Measurements from ENCODE around the gene C9orf153. TPM values are rescaled to one million over a fixed set of nuclear protein-coding genes. Genes with fewer than 3 reads are reported as not detected.

Gene C9orf153
- total RNA-seq, 1 experiment from 2014 or later: not detected

DNA sequence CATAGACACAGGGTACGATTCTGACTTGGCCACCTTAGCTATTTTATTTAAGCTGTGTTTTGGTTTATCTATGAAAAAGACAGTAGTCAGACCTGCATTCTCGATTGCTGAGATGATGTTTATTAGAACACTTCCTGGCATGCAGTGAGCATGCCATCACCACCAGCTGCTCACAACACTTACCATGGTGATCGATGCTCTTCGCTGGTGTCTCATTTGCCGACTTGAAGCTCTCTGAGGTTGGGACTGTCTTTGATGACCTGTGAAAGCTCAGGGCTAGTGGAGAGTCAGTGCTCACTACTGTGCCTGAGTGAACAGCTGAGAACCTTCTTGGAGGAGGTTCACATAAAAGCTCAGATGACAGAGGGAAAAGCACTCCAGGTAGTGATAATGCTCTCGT lies 4.4 kb upstream of the C9orf153 start:
- Histone ChIP-seq H3K4me2 (ENCODE audit: low read length) (no peak overlapping the region), H3K79me2 (ENCODE audit: insufficient read depth, low read length) (peaks cover 24% of the 10 kb centered on the region), H3K9ac (ENCODE audit: low read length) (no peak overlapping the region), H2AFZ (ENCODE audit: low read depth, low read length, poor library complexity, severe bottlenecking) (no peak overlapping the region), H4K20me1 (ENCODE audit: insufficient read depth) (no peaks in the 10 kb centered on the region), H3K27ac (ENCODE audit: low read depth, low read length) (no peak overlapping the region), H3K4me3 (replicated peaks in 1 of 2; ENCODE audit: low read depth in 1 of 2, low read length in 2 of 2) (no peak overlapping the region), H3K9me3 (ENCODE audit: control insufficient read depth in 1 of 2, insufficient read depth in 1 of 2, low read depth in 1 of 2, low read length in 2 of 2) (no peaks in the 10 kb centered on the region), H3K27me3 (ENCODE audit: insufficient read depth, low read length) (no peaks in the 10 kb centered on the region), H3K4me1 (ENCODE audit: control insufficient read depth in 1 of 2, insufficient read depth in 2 of 2, low read length in 2 of 2) (peaks cover 0 to 9% of the 10 kb centered on the region in 2 experiments; a peak in 2 of 4 replicates), H3K36me3 (ENCODE audit: control insufficient read depth in 1 of 2, insufficient read depth in 2 of 2, low read length in 2 of 2) (peaks cover 2 to 6% of the 10 kb centered on the region in 2 experiments; a peak in 2 of 4 replicates), H3K9me2 (ENCODE audit: insufficient read depth) (no peaks in the 10 kb centered on the region)
- BruUV-seq (replicated peaks): no TSS peak
- ChIA-PET CTCF (no interaction called here), RAD21 (ENCODE audit: low non-redundant PET in 1 of 2, low total read pairs in 2 of 2, uncharacterized antibody in 2 of 2, unreplicated experiment in 2 of 2) (no interaction called here), POLR2A (no interaction called here)
- intact Hi-C loops (cut with micrococcal nuclease): no loop called here
- ATAC-seq (no peak), DNase-seq (ENCODE audit: low read depth, low spot score) (no peak)
- TF ChIP-seq EZH2phosphoT487 (IDR thresholded peaks at IDR 0.05; ENCODE audit: borderline replicate concordance) (no peak), CEBPB (IDR thresholded peaks at IDR 0.05; ENCODE audit: low read depth) (no peak), EGR1 (IDR thresholded peaks at IDR 0.05; ENCODE audit: low read depth) (no peak)
- TF ChIP-seq, protein P1, sequence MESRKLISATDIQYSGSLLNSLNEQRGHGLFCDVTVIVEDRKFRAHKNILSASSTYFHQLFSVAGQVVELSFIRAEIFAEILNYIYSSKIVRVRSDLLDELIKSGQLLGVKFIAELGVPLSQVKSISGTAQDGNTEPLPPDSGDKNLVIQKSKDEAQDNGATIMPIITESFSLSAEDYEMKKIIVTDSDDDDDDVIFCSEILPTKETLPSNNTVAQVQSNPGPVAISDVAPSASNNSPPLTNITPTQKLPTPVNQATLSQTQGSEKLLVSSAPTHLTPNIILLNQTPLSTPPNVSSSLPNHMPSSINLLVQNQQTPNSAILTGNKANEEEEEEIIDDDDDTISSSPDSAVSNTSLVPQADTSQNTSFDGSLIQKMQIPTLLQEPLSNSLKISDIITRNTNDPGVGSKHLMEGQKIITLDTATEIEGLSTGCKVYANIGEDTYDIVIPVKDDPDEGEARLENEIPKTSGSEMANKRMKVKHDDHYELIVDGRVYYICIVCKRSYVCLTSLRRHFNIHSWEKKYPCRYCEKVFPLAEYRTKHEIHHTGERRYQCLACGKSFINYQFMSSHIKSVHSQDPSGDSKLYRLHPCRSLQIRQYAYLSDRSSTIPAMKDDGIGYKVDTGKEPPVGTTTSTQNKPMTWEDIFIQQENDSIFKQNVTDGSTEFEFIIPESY (IDR thresholded peaks at IDR 0.05; ENCODE audit: extremely low read depth, insufficient replicate concordance, low read length): no peak

DNA sequence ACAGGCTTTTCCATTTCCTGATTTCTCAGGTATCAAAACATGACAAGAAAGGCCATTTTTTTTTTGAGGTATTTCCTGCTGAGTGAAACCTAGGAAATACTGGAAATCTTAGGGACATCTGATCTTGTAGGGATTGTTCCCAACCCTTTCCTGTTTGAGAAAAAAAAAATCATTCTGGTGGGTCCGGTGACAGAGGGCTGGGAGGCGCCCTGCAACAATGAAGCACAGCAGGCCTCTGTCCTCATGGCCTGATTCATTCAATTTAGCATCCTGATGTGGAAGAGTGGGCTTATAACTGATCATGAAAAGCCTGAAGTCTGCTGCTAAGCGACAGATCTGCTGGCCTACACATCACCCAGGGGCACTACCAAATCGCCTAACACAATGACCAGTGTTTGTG lies 3.0 kb upstream of the C9orf153 start:
- intact Hi-C loops (cut with micrococcal nuclease): no loop called here
- peaks cover 2 to 6% of the 10 kb centered on the region in 2 experiments; a peak in 2 of 4 replicates for H3K36me3 ChIP-seq (ENCODE audit: control insufficient read depth in 1 of 2, insufficient read depth in 2 of 2, low read length in 2 of 2)
- peaks cover 0 to 9% of the 10 kb centered on the region in 2 experiments; a peak in 2 of 4 replicates for H3K4me1 ChIP-seq (ENCODE audit: control insufficient read depth in 1 of 2, insufficient read depth in 2 of 2, low read length in 2 of 2)
- no peak overlapping the region for H3K9ac ChIP-seq (ENCODE audit: low read length)
- H3K27me3 ChIP-seq (ENCODE audit: insufficient read depth, low read length): no peaks in the 10 kb centered on the region
- no peaks in the 10 kb centered on the region for H4K20me1 ChIP-seq (ENCODE audit: insufficient read depth)
- ATAC-seq: no peak
- H3K9me2 ChIP-seq (ENCODE audit: insufficient read depth): no peaks in the 10 kb centered on the region
- BruUV-seq (replicated peaks): no TSS peak
- H3K4me3 ChIP-seq (replicated peaks in 1 of 2; ENCODE audit: low read depth in 1 of 2, low read length in 2 of 2): no peak overlapping the region
- RAD21 ChIA-PET (ENCODE audit: low non-redundant PET in 1 of 2, low total read pairs in 2 of 2, uncharacterized antibody in 2 of 2, unreplicated experiment in 2 of 2): no interaction called here
- H3K9me3 ChIP-seq (ENCODE audit: control insufficient read depth in 1 of 2, insufficient read depth in 1 of 2, low read depth in 1 of 2, low read length in 2 of 2): no peaks in the 10 kb centered on the region
- no peak overlapping the region for H3K4me2 ChIP-seq (ENCODE audit: low read length)
- no peak for DNase-seq (ENCODE audit: low read depth, low spot score)
- no peak overlapping the region for H3K27ac ChIP-seq (ENCODE audit: low read depth, low read length)
- CTCF ChIA-PET: no interaction called here
- POLR2A ChIA-PET: no interaction called here
- no peak overlapping the region for H2AFZ ChIP-seq (ENCODE audit: low read depth, low read length, poor library complexity, severe bottlenecking)
- H3K79me2 ChIP-seq (ENCODE audit: insufficient read depth, low read length): peaks cover 12% of the 10 kb centered on the region
- TF ChIP-seq, protein P2, sequence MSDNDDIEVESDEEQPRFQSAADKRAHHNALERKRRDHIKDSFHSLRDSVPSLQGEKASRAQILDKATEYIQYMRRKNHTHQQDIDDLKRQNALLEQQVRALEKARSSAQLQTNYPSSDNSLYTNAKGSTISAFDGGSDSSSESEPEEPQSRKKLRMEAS (IDR thresholded peaks at IDR 0.05): no peak
- no peak for TF ChIP-seq ELF1 (IDR thresholded peaks at IDR 0.05; ENCODE audit: borderline replicate concordance, low read depth)
- TF ChIP-seq, protein P1 (IDR thresholded peaks at IDR 0.05; ENCODE audit: extremely low read depth, insufficient replicate concordance, low read length): no peak
- TF ChIP-seq, protein P3, sequence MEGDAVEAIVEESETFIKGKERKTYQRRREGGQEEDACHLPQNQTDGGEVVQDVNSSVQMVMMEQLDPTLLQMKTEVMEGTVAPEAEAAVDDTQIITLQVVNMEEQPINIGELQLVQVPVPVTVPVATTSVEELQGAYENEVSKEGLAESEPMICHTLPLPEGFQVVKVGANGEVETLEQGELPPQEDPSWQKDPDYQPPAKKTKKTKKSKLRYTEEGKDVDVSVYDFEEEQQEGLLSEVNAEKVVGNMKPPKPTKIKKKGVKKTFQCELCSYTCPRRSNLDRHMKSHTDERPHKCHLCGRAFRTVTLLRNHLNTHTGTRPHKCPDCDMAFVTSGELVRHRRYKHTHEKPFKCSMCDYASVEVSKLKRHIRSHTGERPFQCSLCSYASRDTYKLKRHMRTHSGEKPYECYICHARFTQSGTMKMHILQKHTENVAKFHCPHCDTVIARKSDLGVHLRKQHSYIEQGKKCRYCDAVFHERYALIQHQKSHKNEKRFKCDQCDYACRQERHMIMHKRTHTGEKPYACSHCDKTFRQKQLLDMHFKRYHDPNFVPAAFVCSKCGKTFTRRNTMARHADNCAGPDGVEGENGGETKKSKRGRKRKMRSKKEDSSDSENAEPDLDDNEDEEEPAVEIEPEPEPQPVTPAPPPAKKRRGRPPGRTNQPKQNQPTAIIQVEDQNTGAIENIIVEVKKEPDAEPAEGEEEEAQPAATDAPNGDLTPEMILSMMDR (IDR thresholded peaks at IDR 0.05 in 2 of 3, conservative IDR thresholded peaks at IDR 0.05 in 1 of 3; ENCODE audit: borderline replicate concordance in 1 of 3, insufficient read depth in 1 of 3, low read depth in 2 of 3, low read length in 2 of 3): no peak
- no peak for TF ChIP-seq ZNF274 (IDR thresholded peaks at IDR 0.05; ENCODE audit: low read depth, low read length)
- TF ChIP-seq TCF7L2 (IDR thresholded peaks at IDR 0.05; ENCODE audit: borderline replicate concordance, extremely low read depth, insufficient read depth, insufficient read length): no peak
- TF ChIP-seq POLR2A (IDR thresholded peaks at IDR 0.05; ENCODE audit: borderline replicate concordance, extremely low read depth, insufficient read depth, insufficient read length): no peak
- TF ChIP-seq EZH2 (IDR thresholded peaks at IDR 0.05): no peak
- TF ChIP-seq CBX3 (IDR thresholded peaks at IDR 0.05; ENCODE audit: low read depth): no peak
- TF ChIP-seq RAD21 (IDR thresholded peaks at IDR 0.05; ENCODE audit: low read depth): no peak
- TF ChIP-seq CEBPB (IDR thresholded peaks at IDR 0.05; ENCODE audit: low read depth): no peak
- TF ChIP-seq ATF3 (IDR thresholded peaks at IDR 0.05): no peak
- no peak for TF ChIP-seq EGR1 (IDR thresholded peaks at IDR 0.05; ENCODE audit: low read depth)

All from HCT116 (cell line).